HG03439 (cell line): ENCODE data around the gene MGMT.
A peak's percentile ranks its signal among the peaks of the same experiment; 100 is the strongest.
"Not testable (repeated sequence)": the region's sequence is repeated elsewhere in the genome, so short reads cannot be mapped to it uniquely, and the experiment has no call there.

Source experiments
- ATAC-seq: cut with Tn5 transposase; IDR thresholded peaks from one replicate; pipeline ENCODE4 v1.9.1; 2021; ENCODE audit warnings: mild to moderate bottlenecking, moderate library complexity; ENCODE audit not compliant: unreplicated experiment

Gene MGMT

DNA sequence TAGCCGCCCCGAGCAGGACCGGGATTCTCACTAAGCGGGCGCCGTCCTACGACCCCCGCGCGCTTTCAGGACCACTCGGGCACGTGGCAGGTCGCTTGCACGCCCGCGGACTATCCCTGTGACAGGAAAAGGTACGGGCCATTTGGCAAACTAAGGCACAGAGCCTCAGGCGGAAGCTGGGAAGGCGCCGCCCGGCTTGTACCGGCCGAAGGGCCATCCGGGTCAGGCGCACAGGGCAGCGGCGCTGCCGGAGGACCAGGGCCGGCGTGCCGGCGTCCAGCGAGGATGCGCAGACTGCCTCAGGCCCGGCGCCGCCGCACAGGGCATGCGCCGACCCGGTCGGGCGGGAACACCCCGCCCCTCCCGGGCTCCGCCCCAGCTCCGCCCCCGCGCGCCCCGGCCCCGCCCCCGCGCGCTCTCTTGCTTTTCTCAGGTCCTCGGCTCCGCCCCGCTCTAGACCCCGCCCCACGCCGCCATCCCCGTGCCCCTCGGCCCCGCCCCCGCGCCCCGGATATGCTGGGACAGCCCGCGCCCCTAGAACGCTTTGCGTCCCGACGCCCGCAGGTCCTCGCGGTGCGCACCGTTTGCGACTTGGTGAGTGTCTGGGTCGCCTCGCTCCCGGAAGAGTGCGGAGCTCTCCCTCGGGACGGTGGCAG lies at the start of gene MGMT:
TSS of gene MGMT (plus strand) at position 539 of the 656 bp plus-strand sequence.
- peak; percentile 88 for ATAC-seq

DNA sequence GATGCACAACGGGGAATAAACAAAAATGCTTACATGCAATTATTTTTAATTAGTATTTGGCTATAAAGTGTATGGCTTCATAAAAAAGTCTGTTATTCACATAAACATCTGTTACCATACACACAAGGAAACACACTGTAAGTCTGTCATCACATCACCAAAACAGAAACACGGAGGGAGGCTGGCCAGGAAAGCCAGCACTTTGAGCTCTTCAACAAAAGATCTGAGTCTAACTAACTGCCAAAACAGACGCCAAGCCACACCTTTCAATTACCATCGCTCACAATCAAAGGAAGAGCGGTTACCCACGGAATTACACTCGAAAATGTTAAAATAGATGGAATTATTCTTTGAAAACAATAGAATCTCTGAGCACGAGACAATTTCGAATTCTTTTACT lies 49.2 kb upstream of the MGMT start:
- ATAC-seq = no peak

DNA sequence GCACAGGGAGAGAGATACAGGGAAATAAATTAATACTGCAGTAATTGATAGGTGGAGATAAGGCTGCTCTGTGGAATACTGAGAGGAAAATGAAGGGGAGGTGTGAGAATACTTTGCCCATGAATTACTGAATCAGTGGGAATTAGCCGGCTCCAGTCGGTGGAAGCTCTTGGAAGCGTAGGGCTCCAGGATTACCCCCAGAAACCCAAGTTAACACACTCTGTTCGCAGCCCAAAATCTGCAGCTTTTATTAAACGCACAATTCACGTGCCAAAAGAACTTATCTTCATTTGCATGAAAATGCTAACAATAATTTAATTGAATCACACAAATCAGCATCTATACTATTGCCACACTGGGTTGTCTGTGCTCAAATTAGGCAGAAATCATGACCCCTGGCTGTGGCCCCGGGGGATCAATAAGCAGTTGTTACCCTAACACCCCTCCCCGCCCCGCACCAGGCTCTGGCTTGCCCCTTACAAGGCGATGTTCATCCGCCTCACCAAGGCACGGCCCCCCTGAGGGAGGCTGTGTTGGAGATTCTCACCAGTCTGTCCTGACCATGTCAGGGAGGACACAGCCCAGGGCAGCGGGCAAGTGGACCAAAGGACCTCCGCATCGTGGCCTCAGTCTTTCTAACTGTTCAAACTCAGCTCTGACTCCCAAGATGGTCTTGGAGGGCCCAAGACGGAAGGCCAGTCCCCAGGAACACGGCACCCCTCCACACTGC lies 48.4 kb upstream of the MGMT start:
- no peak for ATAC-seq

DNA sequence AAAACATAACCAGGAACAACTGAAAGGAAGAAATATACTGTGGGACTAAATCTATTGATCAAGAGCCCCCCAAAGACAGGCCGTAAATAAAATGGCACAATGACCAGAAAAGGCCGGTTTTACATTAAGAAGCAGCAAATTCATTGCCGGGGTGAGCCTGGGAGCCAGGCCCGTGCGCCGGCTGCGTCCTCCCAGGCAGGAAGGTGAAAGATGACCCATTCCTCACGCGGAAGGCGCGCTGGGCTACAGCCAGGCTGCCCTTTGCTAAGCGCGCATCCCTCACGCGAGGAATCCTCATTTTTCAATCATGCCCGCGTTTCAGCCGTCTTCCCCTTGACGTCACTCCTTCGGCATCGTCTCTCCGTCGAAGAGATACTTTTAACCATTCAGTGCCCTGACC lies 47.6 kb upstream of the MGMT start:
- ATAC-seq = no peak

DNA sequence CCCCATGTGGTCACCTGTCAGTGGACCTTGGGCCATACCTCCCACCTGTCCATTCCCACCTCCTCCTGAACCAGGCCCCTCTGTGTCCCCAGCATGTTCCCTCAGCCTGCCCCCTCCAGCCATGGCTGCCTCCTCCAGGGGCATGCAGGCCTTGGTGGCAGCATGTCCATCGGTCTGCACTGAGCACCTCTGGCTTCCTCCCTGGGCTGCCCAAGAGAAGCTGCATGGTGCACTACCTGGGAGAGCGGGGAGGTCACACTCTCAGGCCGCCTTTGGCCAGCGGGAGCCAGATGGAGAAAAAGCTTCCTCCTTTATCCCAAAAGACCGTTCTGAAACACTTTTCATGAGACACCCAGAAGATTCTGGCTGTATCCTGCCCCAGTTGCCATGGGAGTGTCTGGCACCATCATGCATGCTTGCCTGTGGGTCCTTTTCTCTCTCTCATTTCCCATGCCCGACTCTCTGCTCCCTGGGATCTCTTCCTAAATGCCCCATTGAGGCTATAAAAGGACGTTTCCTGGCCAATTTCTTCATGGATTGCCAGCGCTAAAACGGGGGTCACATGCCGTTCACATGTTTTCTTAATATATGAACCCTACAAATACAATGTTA lies 45.5 kb upstream of the MGMT start:
- no peak for ATAC-seq

DNA sequence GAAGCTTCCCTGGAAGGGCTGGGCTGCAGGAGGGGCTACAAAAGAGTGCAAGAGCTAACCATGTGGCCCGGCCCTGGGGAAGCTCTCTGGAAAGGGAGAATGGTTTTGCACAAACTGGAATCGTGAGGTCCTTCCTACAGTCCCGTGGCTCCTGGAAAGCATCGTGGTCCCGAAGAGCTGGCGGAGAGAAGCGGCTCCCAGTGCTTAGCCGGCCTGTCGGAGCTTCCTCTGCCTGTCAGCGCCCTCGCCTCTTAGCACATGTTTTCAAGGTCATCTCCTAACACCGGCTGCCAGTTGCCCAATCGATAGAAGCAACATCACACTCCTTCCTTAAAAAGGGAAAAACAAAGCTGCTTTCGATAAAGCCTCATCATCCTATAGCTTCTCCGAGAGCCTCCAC lies 42.1 kb upstream of the MGMT start:
- no peak for ATAC-seq

DNA sequence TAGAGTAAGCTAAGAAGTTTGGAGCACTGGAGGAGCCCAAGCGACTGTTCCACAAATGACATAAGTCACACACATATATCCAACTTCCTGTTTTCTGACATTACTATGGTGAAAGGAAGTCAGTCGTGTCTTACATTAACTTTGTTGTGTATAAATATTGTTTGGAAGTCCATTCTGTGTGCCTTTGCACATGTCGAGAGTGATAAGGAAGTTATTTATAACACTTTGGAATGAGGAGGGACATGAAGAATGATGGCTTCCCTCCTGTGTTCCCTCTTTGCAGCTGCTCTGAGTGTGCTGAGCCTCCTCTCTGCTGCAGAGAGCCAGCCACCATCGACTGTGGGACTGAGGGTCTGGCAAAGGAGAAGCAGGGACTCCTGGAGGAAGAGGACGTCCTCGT lies 40.4 kb upstream of the MGMT start:
- ATAC-seq = no peak

DNA sequence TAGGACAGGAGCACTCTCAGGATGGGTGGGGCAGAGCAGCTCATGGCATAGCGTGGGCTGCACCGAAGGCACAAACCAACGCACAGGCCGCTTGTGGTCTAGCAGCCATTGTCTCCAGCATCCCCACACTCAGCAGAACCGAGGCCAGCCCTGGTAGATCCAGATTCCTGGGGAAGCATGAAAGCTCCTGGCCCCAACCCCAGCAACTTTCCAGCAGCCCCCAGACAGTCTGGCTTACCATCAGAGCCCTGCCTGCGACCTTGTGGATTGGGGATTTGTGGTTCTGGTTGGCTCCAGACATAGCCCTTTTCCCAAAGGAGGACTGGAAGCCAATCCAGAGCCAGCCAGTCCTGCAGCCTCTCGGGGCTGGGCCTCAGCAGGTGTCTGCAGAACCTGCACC lies 33.8 kb upstream of the MGMT start:
- no peak for ATAC-seq

DNA sequence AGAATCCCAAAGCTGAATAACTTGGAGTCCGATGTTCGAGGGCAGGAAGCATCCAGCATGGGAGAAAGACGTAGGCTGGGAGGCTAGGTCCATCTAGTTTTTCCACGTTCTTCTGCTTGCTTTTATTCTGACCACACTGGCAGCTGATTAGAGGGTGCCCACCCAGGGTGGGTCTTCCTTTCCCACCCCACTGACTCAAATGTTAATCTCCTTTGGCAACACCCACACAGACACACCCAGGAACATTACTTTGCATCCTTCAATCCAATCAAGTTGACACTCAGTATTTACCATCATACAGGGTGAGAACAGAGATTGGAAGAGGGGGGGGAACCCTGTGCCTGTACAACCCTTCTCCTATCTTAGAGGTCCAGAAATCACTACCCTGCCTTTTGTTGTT lies 31.3 kb upstream of the MGMT start:
- not testable (repeated sequence) for ATAC-seq

DNA sequence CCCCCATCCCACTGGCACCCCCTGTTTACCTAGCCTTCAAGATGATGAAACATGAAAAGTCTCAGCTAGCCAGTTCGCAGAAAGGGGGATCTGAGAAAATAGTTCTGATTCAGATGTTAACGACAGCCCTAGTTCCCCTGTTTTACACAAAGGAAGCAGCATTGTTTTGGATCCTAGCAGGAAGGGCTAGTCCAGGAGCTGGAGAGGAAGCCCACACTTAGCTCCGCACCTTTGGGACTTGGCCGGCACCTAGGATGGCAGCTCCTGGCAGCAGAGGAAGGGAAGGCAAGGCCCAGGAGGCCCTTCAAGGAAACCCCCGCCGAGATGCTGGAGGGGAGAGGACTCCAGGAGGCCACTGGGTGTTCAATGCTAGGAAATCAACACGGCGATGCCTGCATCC lies 29.0 kb upstream of the MGMT start:
- no peak for ATAC-seq

DNA sequence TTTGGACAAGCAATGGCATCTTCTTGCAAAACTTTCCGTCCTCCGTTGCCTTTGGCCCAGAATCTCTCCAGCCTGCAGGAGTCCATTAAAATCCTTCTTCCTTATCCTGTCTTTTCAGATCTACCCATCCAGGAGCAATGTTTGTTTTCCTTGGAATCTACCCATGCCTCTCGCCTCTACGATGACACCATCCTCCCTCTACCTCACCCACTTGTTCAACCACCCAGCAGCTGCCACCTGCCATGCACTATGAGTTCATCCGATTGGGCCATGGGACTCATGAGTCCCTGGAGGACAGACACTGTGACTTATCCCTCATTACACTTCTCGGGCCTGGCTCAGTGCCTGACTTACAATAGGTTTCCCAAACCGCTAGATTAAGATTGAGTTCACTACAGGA lies 26.8 kb upstream of the MGMT start:
- no peak for ATAC-seq

DNA sequence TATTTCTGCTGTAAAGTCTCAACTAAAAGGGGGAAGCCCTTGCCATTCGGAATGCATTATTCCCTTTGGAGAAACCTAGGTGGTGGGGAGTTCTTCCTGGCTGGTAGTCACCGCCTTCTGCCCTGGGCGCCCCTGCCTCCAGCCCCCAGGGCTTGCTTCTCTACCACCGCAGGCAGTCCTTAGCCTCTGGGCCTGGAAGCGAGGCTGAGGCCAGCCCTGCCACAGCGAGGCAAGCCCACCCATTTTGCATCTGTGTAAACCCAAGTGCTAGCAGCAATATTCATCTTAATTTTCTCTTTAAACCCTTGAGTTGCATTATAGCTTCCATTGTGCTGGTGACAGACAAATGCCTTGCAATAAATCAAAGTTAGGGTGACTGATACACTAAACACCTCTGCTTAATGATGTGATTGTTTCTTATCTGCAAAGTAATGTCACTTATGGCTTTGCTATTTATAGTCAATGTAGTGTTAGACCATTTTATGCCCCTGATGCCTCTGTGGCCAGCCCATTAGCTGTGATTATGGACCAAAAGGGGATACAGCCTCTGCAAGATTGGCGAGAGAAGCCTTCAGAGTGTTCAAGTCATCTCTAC lies 26.2 kb upstream of the MGMT start:
- no peak for ATAC-seq

DNA sequence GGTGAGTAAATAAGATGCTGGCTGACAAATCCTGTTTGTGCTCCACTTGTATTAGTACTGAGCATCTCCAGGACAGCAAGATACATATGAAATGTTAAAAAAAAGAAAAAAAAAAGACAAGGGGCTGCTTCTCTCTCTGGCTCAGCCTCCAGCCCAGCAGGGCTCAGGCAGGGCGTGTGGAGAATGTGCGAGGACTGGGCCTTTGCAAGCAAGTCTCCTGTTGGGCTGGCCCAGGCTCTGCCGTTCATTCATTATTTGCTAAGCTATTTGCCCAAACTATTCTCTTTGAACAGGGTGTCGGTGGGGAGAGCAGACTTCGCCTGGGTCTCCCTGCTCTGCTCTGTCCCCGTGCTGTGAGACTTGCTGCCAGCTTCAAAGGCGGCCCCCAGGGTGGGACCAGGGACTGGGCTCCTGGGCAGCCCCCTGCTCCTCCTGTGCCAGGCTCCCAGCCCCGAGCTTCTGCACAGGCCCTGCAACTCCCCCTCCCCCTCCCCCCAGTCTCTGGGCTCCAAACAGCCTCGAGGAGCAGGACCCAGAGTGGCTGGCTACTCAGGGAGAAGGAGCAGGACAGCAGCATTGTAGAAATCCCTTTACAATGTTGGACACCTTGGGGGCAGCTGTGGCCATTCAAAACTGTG lies 25.6 kb upstream of the MGMT start:
- ATAC-seq = no peak

DNA sequence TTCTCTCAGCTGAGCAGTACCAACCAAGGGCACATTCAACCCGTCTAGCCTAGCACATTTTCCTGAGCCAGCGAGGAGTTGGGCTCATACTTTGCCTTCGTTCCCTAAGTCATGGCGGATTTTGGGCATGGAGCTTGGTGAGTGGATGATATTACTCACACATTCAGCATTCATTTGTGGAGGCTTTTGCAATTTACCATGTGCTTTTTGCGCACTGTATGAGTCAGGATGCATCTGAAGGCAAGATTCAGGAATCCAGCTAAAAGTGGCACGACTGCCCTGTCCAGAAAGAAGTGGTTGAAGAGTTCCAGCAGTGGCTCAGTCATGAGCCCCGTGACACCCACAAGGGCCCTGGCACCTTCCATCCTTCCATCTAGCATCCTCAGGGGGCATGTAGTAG lies 24.2 kb upstream of the MGMT start:
- no peak for ATAC-seq

DNA sequence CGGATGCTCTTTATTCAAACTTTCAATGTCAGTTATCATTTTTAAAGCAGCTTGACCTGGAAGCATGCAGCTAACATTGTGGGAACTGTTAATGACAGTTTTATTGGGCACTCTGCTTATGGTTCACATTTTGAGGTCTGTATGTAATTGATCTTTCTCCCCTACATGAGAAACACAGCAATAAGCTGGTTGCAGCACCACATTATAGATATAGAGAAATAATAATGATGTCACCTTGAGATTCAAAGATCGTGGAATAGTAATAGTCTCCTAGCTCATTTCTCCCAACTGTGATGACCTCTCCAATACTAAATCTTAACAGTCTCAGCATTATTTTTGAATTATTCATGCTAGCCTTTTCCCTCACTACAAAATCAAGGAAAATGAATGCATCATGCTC lies 22.7 kb upstream of the MGMT start:
- no peak for ATAC-seq

DNA sequence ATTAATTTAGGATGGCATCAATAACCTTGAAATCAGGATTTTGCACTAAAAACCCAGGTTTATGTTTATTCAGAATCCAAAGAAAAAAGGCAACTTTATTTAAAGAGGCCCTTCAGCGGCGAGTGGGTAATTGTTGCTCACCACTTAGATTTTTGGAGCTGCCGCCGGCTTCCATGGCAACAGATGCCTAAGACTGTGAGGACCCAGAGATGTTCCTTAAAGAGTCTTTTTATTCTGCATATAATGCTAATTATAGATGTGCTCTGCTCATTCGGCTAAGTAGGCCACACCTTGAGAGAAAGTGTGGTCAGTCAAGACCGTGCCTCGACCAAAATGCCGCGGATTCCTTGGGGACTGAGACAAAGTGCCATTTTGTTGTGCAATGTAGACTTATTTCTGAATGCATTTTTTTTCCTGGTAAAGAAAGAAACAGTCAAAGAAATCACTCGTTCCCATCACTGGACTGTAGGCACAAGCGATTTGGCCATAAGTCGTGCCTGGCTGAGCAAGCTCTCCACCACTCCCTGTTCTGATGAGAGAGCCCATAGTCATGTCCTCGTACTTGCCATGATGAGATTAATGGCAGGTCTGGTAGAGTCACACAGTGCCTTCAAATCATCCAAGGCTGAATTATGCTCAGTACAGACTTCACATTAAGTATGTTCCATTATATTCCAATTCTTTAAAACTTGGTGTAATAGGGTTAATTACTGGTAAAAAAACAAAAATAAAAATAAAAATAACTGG lies 21.4 kb upstream of the MGMT start:
- ATAC-seq = no peak

DNA sequence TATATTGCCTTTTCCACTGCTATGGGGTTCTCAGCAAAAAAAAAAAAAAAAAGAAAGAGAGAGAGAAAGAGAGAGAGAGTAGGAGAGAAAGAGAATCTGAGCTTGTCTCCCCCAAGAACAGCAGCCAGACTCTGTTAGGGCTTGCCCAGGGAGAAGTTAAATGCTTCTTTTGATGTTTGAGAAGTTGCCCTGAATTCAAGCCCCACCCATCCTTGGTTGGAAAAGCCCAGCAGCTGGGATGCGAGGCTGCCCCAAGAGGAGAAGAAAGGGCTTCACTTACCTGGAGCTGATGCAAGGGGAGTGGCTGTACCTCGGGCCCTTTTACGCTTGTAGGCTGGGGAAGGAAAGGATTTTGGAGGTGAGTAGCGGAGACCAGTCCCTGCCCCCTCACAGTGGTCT lies 20.9 kb upstream of the MGMT start:
- no peak for ATAC-seq

DNA sequence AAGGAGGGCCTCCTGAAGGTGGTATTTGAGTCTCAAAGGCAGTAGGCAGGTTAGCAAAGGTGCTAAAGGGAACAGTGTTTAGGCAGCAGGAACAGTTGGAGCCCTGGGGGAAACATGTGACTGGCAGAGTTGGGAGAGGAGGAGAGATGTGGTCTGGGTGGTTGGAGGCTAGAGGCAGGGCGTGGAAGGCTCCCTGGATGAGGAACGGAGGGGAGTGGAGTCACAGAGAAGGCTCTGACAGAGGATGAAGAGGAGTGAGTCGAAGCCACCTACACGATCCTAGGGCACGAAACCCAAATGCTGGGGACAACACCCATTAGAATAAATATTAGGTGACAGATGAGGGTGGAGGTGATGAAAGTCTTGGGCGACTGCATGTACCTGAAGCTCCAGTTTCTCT lies 19.6 kb upstream of the MGMT start:
- ATAC-seq = no peak

DNA sequence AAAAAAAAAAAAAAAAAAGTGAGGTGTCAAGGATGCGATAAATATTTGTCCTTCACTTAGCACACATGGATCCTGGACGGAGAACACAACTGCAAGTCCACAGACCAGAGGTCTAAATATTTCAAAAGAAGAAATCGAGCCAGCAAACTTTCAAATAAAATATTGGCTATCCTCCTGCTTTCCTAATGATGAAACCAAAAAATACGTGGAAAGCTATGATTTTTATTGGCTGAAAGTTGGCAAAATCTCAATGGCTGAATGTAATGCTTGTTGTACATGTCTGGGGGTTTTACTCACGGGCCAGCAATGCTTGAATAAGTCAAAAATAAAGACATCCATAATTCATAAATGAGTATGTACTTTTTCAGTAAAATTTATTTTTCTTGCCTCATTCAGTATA lies 19.0 kb upstream of the MGMT start:
- no peak for ATAC-seq

DNA sequence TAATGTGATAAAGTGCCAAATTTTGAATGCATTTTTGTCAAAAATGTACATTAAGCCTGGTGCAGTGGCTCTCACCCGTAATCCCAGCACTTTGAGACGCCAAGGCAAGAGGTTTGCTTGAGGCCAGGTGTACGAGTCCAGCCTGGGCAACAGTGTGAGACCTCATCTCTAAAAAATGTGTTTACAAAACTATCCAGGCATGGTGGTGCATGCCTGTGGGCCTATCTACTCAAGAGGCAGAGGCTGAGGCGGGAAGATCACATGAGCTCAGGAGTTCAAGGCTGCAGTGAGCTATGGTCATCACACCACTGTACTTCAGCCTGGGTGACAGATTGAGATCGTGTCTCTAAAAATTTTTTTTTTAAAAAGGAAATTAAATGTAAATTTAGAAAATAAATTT lies 18.5 kb upstream of the MGMT start:
- ATAC-seq = no peak

DNA sequence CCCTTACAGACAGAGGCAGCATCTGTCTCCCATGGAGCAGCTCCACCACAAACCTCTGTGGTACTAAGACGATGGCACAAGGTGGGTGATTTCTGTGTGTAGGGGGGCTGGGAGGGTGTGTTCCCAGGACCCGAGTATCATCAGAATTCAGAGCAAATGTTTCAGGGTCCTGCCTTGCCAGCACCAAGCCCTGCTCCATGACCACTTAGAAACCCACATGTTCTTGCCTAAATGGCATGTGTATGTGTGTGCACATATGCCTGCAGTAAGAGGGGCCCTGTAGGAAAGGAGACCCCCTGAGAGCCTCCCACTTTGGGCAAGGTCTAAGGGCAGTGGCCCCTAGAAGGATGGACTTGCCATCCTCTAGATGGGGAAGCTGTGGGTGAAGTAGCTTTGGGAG lies 17.1 kb upstream of the MGMT start:
- ATAC-seq = no peak
